K562 (cell line): Measurements from ENCODE around the gene SUMF2. TPM values are rescaled to one million over a fixed set of nuclear protein-coding genes. Genes with fewer than 3 reads are reported as not detected.

Experiments
- CBX3 ChIP-seq, 2 experiments: IDR thresholded peaks; 1 replicate in 1 of 2; 2 replicates in 1 of 2; pipeline ENCODE4 v1.6.1; 2012; ENCODE audit warnings: inconsistent platforms in 2 of 2, low read length in 2 of 2, borderline replicate concordance in 1 of 2, control low read depth in 1 of 2
- CCNT2 ChIP-seq: IDR thresholded peaks from 2 replicates; pipeline ENCODE4 v1.6.1; 2011; ENCODE audit warnings: borderline replicate concordance, low read depth, mild to moderate bottlenecking, moderate library complexity, mixed read lengths, low read length; ENCODE audit not compliant: insufficient read length; ENCODE audit errors: extremely low read depth
- DACH1 ChIP-seq: fragments of 450-650 bp; IDR thresholded peaks from 2 replicates; pipeline ENCODE4 v1.6.1; 2018; ENCODE audit not compliant: partially characterized antibody
- FIP1L1 ChIP-seq: fragments of 200-400 bp; formaldehyde crosslinking; IDR thresholded peaks from 2 replicates; pipeline ENCODE4 v1.6.1; 2018; ENCODE audit warnings: mild to moderate bottlenecking, low read depth, low read length; ENCODE audit not compliant: poor library complexity, severe bottlenecking
- FOS ChIP-seq: IDR thresholded peaks from 3 replicates; pipeline ENCODE4 v1.6.1; 2011; ENCODE audit not compliant: insufficient read length; ENCODE audit errors: extremely low read depth
- FOXJ2 ChIP-seq: fragments of 200-800 bp; sonication (Bioruptor generic); IDR thresholded peaks from 2 replicates; pipeline ENCODE4 v1.6.1; 2016; ENCODE audit warnings: missing genetic modification characterization, missing compliant biosample characterization
- LCOR ChIP-seq: sonication (generic); formaldehyde crosslinking; IDR thresholded peaks from 2 replicates; pipeline ENCODE4 v1.8.0; 2022; ENCODE audit warnings: mild to moderate bottlenecking, missing genetic modification reagents
- NFIC ChIP-seq: fragments of 450-650 bp; IDR thresholded peaks from 2 replicates; pipeline ENCODE4 v1.6.1; 2017; ENCODE audit warnings: mild to moderate bottlenecking, inconsistent platforms
- NR2C1 ChIP-seq, 2 experiments: fragments of 450-650 bp; IDR thresholded peaks; 2 replicates each; pipeline ENCODE4 v1.6.1; 2017; ENCODE audit warnings: mild to moderate bottlenecking in 2 of 2, antibody characterized with exemption in 1 of 2, inconsistent platforms in 1 of 2, missing compliant biosample characterization in 1 of 2, missing genetic modification characterization in 1 of 2
- SAP30 ChIP-seq: fragments of 200-600 bp; sonication (generic); IDR thresholded peaks from 2 replicates; pipeline ENCODE4 v1.6.1; 2012; ENCODE audit warnings: borderline replicate concordance, low read depth, mild to moderate bottlenecking, moderate library complexity, low read length, control low read depth, inconsistent platforms; ENCODE audit not compliant: insufficient read depth, poor library complexity, severe bottlenecking
- SOX6 ChIP-seq: fragments of 450-650 bp; IDR thresholded peaks from 2 replicates; pipeline ENCODE4 v1.6.1; 2014; ENCODE audit warnings: mild to moderate bottlenecking
- STAT5A ChIP-seq: IDR thresholded peaks from 2 replicates; pipeline ENCODE4 v1.6.1; 2012; ENCODE audit warnings: low read length, inconsistent platforms, borderline replicate concordance
- TBL1XR1 ChIP-seq, 2 experiments: IDR thresholded peaks; 2 replicates each; pipeline ENCODE4 v1.6.1; 2012; ENCODE audit warnings: improper control_type of control experiment in 2 of 2, low read length in 2 of 2, mild to moderate bottlenecking in 1 of 2
- ZNF699 ChIP-seq: fragments of 250-450 bp; sonication (Bioruptor Pico); IDR thresholded peaks from 2 replicates; pipeline ENCODE4 v1.8.0; 2021; ENCODE audit warnings: mild to moderate bottlenecking, moderate library complexity; ENCODE audit not compliant: insufficient replicate concordance
- polyA plus RNA-seq, 8 experiments: library from polyadenylated mRNA; depleted of rRNA in 4 of 8; stranded (reverse) in 5 of 8; unstranded in 3 of 8; fragments of >200 nt; fragmentation: Nextera tagmentation in 2 of 8; fragmentation: Illumina TruSeq in 1 of 8; extraction: Ambion mirVana in 2 of 8; extraction: Trizol in 1 of 8; gene quantifications; 2 replicates each; pipeline versions ENCODE4 v1.2.1 to v1.2.3, GENCODE V29; 2011 to 2014; ENCODE audit warnings: inconsistent platforms in 1 of 8, missing spikeins in 1 of 8
- total RNA-seq, 7 experiments: library from RNA; depleted of rRNA in 6 of 7; stranded (reverse); fragments of >200 nt in 6 of 7; fragmentation: Illumina TruSeq in 2 of 7; extraction: Trizol in 2 of 7; gene quantifications; 2 replicates each; pipeline versions ENCODE4 v1.2.1 to v1.2.3, GENCODE V29; 2011 to 2021; ENCODE audit warnings: low replicate concordance in 1 of 7
- TF ChIP-seq, protein P1 (sequence below): sonication (generic); formaldehyde crosslinking; IDR thresholded peaks from 2 replicates; pipeline ENCODE4 v1.8.1; 2023; ENCODE audit warnings: mild to moderate bottlenecking, missing genetic modification reagents
- TF ChIP-seq, protein P2 (sequence below), 3 experiments: fragments of 200-800 bp in 1 of 3; sonication (Bioruptor generic) in 1 of 3; sonication (generic) in 1 of 3; formaldehyde crosslinking in 1 of 3; IDR thresholded peaks; 2 replicates each; pipeline versions ENCODE4 v1.6.1 to v1.8.0; 2016 to 2022; ENCODE audit warnings: mild to moderate bottlenecking in 2 of 3, missing compliant biosample characterization in 2 of 3, missing genetic modification characterization in 2 of 3, missing genetic modification reagents in 1 of 3
- TF ChIP-seq, protein P3 (sequence below): fragments of 250-450 bp; sonication (Bioruptor Pico); IDR thresholded peaks from 2 replicates; pipeline ENCODE4 v1.5.0; 2021; ENCODE audit warnings: mild to moderate bottlenecking, borderline replicate concordance
- TF ChIP-seq, protein P4 (sequence below): fragments of 250-450 bp; sonication (Bioruptor Pico); IDR thresholded peaks from 2 replicates; pipeline ENCODE4 v1.8.0; 2022; ENCODE audit warnings: moderate library complexity, mild to moderate bottlenecking, inconsistent platforms
- TF ChIP-seq, protein P5 (sequence below): fragments of 200-800 bp; sonication (Bioruptor generic); IDR thresholded peaks from 2 replicates; pipeline ENCODE4 v1.6.1; 2017; ENCODE audit warnings: missing genetic modification characterization, missing compliant biosample characterization

SUMF2 gene
- total and polyA plus RNA-seq, 9 of the 15 experiments (the other 6 are each of a cell fraction or from before 2014, with no cell fraction given) = 39.0 to 113 (median 67.7) TPM

DNA sequence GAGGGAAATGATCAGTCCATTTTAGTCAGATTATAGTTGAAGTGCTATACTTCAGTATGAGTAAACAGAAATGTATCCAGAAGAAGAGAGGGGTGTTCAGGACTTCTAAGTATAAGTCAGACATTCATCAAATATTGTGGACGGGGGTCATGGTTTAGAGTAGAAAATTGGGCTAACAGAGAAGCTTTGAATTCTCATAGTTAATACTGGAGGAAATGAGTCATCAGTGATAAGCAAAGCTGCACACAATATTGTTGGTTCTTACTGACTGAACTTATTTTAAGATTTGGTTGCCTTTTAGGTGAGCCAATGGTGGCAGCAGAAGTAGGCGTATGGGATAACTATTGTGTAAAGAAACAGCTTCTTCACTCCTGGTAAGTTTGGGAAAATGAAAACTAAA, 1.7 kb upstream of the SUMF2 start (continued):
- TF ChIP-seq CCNT2 (no peak), ZNF699 (CRISPR knock-in tag) (no peak), FOXJ2 (tag) (no peak), LCOR (CRISPR knock-in tag) (no peak), CBX3 (IDR thresholded peaks at IDR 0.05; ENCODE audit: borderline replicate concordance in 1 of 2, low read length in 2 of 2) (no peak), STAT5A (no peak), FOS (peak; percentile 46), FIP1L1 (no peak), DACH1 (peak; percentile 33), SOX6 (no peak), TBL1XR1 (IDR thresholded peaks at IDR 0.05; ENCODE audit: low read length in 2 of 2) (peak in 1 of 2 experiments; percentile 35; a peak in 1 of 4 replicates), NFIC (no peak), SAP30 (no peak), NR2C1 (IDR thresholded peaks at IDR 0.05) (no peak), NR2C1 (tag; IDR thresholded peaks at IDR 0.05) (no peak)
- TF ChIP-seq, protein P1, sequence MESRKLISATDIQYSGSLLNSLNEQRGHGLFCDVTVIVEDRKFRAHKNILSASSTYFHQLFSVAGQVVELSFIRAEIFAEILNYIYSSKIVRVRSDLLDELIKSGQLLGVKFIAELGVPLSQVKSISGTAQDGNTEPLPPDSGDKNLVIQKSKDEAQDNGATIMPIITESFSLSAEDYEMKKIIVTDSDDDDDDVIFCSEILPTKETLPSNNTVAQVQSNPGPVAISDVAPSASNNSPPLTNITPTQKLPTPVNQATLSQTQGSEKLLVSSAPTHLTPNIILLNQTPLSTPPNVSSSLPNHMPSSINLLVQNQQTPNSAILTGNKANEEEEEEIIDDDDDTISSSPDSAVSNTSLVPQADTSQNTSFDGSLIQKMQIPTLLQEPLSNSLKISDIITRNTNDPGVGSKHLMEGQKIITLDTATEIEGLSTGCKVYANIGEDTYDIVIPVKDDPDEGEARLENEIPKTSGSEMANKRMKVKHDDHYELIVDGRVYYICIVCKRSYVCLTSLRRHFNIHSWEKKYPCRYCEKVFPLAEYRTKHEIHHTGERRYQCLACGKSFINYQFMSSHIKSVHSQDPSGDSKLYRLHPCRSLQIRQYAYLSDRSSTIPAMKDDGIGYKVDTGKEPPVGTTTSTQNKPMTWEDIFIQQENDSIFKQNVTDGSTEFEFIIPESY (CRISPR knock-in tag) = no peak
- TF ChIP-seq, protein P2, sequence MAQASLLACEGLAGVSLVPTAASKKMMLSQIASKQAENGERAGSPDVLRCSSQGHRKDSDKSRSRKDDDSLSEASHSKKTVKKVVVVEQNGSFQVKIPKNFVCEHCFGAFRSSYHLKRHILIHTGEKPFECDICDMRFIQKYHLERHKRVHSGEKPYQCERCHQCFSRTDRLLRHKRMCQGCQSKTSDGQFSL (CRISPR knock-in tag; IDR thresholded peaks at IDR 0.05) = no peak
- TF ChIP-seq, protein P2 (tag; IDR thresholded peaks at IDR 0.05) = no peak
- TF ChIP-seq, protein P3, sequence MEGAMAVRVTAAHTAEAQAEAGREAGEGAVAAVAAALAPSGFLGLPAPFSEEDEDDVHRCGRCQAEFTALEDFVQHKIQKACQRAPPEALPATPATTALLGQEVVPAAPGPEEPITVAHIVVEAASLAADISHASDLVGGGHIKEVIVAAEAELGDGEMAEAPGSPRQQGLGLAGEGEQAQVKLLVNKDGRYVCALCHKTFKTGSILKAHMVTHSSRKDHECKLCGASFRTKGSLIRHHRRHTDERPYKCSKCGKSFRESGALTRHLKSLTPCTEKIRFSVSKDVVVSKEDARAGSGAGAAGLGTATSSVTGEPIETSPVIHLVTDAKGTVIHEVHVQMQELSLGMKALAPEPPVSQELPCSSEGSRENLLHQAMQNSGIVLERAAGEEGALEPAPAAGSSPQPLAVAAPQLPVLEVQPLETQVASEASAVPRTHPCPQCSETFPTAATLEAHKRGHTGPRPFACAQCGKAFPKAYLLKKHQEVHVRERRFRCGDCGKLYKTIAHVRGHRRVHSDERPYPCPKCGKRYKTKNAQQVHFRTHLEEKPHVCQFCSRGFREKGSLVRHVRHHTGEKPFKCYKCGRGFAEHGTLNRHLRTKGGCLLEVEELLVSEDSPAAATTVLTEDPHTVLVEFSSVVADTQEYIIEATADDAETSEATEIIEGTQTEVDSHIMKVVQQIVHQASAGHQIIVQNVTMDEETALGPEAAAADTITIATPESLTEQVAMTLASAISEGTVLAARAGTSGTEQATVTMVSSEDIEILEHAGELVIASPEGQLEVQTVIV (CRISPR knock-in tag) = no peak
- TF ChIP-seq, protein P4, sequence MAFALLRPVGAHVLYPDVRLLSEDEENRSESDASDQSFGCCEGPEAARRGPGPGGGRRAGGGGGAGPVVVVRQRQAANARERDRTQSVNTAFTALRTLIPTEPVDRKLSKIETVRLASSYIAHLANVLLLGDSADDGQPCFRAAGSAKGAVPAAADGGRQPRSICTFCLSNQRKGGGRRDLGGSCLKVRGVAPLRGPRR (CRISPR knock-in tag) = no peak
- TF ChIP-seq, protein P5, sequence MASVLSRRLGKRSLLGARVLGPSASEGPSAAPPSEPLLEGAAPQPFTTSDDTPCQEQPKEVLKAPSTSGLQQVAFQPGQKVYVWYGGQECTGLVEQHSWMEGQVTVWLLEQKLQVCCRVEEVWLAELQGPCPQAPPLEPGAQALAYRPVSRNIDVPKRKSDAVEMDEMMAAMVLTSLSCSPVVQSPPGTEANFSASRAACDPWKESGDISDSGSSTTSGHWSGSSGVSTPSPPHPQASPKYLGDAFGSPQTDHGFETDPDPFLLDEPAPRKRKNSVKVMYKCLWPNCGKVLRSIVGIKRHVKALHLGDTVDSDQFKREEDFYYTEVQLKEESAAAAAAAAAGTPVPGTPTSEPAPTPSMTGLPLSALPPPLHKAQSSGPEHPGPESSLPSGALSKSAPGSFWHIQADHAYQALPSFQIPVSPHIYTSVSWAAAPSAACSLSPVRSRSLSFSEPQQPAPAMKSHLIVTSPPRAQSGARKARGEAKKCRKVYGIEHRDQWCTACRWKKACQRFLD = no peak
